IPS-18c (cell line): ENCODE results near the gene CYP27C1.
"Not testable (repeated sequence)": the region's sequence is repeated elsewhere in the genome, so short reads cannot be mapped to it uniquely, and the experiment has no call there.

Experiments used
- H3K4me3 ChIP-seq: 2 replicates; pipeline ENCODE4 v1.7.0; 2013; ENCODE audit warnings: low read depth, mild to moderate bottlenecking, low read length, moderate library complexity; ENCODE audit not compliant: insufficient read depth
- H3K9me3 ChIP-seq: one replicate; pipeline ENCODE4 v1.6.1; 2013; ENCODE audit warnings: mild to moderate bottlenecking, low read length, moderate library complexity; ENCODE audit not compliant: control insufficient read depth, insufficient read depth

CYP27C1 gene, protein sequence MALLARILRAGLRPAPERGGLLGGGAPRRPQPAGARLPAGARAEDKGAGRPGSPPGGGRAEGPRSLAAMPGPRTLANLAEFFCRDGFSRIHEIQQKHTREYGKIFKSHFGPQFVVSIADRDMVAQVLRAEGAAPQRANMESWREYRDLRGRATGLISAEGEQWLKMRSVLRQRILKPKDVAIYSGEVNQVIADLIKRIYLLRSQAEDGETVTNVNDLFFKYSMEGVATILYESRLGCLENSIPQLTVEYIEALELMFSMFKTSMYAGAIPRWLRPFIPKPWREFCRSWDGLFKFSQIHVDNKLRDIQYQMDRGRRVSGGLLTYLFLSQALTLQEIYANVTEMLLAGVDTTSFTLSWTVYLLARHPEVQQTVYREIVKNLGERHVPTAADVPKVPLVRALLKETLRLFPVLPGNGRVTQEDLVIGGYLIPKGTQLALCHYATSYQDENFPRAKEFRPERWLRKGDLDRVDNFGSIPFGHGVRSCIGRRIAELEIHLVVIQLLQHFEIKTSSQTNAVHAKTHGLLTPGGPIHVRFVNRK

DNA sequence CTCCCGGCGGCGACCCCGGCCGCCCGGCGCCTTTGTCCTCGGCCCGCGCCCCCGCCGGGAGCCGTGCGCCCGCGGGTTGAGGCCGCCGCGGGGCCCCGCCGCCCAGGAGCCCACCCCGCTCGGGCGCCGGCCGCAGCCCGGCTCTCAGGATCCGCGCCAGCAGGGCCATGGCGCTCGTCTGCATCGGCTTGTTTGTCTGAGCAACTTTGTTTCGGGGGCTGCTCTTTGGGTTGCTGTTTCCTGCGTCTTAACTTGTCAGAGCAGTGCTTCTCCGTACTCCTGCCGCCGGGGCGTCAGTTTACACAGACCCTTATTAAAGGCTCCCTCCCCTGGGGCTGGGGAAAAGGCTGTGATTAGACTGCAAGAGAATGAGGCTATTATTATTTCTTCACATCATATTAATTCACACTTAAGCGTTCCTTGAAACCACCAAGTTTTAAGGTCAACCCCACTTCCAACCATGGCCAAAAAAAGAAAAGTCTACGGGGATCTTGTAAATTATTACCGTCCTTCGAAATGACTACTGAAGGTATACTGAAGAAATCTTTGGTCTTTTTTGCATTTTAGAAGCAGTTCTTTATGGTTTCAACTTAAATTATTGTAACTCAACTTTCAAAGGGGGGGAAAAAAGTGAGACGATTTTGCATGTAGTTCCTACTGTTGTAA lies at the start of gene CYP27C1:
TSS of gene CYP27C1 (minus strand) at position 198 of the 666 bp plus-strand sequence. CDS start at position 169, 29 bp downstream.
- peak within 1 kb of the TSS; percentile 84 for H3K4me3 ChIP-seq

DNA sequence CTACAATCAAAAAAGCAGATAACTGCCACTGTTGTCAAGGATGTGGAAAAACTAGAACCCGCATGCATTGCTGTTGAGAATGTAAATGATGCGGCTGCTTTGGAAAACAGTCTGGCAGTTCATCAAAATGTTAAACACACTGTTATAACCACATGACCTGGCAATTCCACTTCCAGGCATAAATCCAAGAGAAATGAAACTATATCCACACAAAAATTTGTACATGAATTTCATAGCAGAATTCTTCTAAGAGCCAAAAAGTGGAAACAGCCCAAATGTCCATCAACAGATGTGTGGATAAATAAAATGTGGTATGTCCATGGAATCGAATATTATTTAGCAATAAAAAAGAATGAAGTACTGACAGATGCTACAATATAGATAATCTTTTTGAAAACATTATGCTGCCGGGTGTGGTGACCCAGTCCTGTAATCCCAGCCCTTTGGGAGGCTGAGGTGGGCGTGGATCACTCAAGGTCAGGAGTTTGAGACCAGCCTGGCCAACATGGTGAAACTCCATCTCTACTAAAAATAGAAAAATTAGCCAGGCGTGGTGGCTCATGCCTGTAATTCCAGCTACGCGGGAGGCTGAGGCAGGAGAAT lies 41.8 kb upstream of the CYP27C1 start:
- Histone ChIP-seq H3K4me3 (no peak overlapping the region), H3K9me3 (no peaks in the 10 kb centered on the region)

More for the DNA sequence above, at the start of gene CYP27C1:
- peaks cover 4% of the 10 kb centered on the region for H3K9me3 ChIP-seq

DNA sequence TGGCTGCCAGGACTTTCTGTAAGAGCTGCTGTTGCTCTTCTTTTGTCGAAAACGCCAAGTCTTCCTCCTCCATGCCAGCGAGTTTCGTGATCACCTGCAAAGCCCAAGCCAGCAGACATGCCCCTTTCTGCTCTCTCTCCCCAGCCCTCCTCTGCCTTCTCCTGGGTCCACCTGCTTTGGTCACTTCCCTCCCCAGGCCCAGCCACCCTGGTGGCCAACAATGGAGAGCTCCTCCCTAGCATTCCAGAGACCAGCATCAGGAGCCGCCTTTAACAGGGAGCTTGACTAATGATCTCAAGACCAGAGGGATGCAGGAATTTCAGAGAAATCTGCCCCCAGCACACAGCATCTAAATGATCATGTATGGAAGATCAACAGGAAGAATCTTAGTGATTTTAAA lies 39.3 kb upstream of the CYP27C1 start:
- H3K4me3 ChIP-seq = no peak overlapping the region

DNA sequence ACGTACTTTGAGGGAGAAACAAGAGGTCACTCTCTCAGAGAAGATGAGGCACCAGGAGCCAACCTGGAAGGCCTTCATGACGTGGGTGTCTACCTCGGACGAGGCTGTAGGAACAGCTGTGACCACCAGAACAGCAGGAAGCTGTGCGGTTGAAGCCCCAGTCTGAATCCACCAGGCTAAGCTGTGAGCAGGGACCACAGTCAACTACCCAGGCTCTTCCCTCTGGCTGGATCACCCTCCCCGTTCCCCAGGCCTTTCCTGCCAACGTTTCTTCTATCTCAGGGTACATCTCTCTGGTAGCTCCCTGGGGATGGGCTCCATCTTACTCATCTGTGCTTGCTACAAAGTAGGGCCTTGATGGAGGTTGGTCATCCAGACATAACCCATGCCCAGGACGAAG lies 36.8 kb upstream of the CYP27C1 start:
- Histone ChIP-seq H3K9me3 (no peaks in the 10 kb centered on the region), H3K4me3 (no peak overlapping the region)

More for the DNA sequence above, 39.3 kb upstream of the CYP27C1 start:
- H3K9me3 ChIP-seq = no peaks in the 10 kb centered on the region

DNA sequence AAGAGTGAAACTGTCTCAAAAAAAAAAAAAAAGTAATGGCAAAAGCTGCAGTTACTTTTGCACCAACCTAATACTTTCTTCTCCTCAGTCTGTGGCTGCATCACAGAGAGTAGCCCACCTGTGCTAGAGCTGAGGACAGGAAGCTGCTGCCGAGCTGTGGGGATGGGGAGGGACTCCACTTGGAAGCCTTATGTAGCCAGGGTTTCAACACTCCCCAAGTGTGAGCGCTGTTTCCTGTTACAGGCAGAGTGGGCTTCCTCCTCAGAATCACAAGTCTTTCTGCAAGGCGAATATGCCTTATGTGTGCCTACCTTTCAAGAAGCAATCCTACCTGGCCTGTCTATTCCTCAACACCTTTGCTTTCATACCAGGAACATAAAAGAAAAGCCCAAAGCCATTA lies 36.3 kb upstream of the CYP27C1 start:
- Histone ChIP-seq H3K4me3 (no peak overlapping the region), H3K9me3 (no peaks in the 10 kb centered on the region)

DNA sequence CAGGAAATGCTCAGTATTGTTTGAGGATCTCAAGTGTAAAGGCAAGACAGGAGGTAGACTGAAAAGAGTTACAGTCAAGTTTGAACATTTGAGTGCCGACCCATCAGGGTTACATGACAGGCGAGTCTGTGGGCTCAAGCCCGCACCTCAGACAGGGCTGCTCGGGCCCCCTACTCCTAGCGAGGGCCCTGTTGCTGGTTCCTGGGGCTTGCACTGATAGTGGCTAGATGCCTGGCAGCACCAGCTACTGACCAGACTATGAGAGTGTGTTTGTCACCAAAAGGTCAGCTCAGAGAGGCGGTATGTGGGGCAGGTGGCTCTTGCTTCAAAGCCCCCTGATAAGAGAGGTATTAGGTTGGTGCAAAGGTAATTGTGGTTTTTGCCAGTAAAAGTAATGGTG lies 35.6 kb upstream of the CYP27C1 start:
- H3K9me3 ChIP-seq = no peaks in the 10 kb centered on the region
- H3K4me3 ChIP-seq = no peak overlapping the region

DNA sequence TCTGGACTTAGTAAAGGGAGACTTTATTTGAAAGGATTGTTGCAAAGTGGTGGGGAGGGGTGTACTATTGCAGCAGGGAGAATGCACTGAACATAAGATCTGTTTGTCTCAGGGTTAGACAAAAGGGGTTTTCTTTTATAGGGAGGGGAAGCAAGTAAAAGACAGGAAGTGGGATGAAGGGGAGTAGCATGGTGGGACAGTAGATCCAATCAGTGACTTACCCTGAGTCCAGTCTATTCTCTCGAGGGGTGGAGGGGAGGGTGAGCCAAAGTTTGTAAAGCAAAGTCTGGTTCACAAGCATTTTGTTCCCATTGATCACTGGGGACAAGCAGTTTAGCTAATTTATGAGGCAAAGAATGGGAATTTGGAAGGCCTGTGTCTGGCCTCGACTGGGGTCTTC lies 35.0 kb upstream of the CYP27C1 start:
- Histone ChIP-seq H3K4me3 (no peak overlapping the region), H3K9me3 (no peaks in the 10 kb centered on the region)

DNA sequence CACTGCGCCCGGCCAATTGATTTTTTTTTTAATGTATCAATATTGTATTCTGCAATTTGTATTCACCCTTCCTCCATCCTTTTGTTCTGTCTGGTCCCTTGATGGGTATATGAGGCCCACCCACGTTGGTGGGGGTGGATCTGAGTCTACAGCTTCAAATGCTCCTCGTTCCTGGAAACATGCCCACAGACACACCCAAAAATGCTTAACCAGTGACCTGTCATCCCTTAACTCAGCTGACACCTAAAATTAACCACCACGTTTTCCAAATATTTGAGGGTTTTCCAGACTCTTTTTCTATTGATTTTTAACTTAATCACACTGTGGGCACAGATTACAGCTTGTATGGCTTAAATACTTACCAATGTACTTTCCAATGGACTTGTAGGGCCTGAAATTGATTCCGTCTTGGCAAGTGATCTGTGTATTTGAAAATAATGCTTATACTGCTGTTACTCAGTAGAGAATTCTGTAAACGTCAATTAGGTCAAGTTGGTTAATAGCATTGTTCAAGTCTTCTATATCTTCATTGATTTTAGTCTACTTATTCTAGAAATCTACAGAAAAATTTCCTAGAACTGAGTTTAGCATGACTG lies 34.4 kb upstream of the CYP27C1 start:
- Histone ChIP-seq H3K4me3 (no peak overlapping the region), H3K9me3 (no peaks in the 10 kb centered on the region)

DNA sequence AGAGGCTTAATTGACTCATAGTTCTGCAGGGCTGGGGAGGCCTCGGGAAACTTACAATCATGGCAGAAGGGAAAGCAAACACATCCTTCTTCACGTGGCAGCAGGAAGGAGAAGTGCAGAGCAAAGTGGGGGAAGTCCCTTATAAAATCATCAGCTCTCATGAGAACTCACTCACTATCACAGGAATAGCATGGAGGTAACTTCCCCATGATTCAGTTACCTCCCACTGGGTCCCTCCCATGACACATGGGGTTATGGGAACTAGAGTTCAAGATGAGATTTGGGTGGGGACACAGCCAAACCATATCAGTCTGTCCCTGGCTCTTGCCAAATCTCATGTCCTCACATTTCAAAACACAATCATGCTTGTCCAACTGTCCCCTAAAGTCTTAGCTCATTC lies 21.1 kb upstream of the CYP27C1 start:
- H3K9me3 ChIP-seq = not testable (repeated sequence)

DNA sequence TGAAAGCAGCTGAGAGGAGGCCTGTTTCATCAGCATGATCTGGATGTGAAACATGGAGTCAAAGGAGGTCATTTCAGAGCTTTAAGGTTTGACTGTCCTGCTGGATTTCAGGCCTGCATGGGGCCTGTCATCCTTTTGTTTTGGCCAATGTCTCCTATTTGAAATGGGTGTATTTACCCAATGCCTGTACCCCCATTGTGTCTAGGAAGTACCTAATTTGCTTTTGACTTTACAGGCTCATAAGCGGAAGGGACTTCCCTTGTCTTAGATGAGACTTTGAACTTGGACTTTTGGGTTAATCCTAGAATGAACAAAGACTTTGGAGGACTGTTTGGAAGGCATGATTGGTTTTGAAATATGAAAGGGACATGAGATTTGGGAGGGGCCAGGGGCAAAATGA lies 19.3 kb upstream of the CYP27C1 start:
- Histone ChIP-seq H3K4me3 (no peak overlapping the region), H3K9me3 (peaks cover 2% of the 10 kb centered on the region)

More for the DNA sequence above, 21.1 kb upstream of the CYP27C1 start:
- H3K4me3 ChIP-seq = not testable (repeated sequence)

DNA sequence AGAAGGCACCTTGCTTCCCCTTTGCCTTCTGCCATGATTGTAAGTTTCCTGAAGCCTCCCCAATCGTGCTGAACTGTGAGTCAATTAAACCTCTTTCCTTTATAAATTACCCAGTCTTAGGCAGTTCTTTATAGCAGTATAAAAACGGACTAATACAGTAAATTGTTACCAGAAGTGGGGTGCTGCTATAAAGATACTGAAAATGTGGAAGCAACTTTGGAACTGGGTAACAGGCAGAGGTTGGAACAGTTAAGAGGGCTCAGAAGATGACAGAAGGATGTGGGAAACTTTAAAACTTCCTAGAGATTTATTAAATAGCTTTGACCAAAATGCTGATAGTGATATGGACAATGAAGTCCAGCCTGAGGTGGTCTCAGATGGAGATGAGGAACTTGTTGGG lies 17.7 kb upstream of the CYP27C1 start:
- H3K4me3 ChIP-seq, H3K9me3 ChIP-seq: not testable (repeated sequence)

DNA sequence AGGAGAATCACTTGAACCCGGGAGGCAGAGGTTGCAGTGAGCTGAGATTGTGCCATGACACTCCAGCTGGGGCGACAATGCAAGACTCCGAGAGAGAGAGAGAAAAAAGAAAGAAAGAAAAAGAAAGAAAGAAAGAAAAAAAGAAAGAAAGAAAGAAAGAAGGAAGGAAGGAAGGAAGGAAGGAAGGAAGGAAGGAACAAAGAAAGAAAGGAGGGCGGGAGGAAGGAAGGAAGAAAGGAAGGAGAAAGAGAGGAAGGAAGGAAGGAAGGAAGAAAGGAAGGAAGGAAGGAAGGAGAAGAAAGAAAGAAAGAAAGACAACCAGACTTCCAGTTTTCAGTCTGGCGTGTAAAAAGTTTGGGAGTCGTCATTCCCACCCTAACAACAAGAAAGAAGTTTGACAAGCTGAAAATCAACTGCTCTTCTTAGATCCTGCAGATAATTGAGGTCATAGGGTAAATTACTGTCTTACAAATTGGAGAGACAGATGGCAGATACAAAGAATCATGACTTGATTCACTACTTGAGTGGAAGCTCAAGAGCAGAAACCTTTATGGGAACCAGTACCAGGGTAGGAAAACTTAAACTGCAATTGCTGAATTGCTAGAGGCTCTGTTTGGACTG lies 15.1 kb upstream of the CYP27C1 start:
- Histone ChIP-seq H3K9me3 (no peaks in the 10 kb centered on the region), H3K4me3 (no peak overlapping the region)

DNA sequence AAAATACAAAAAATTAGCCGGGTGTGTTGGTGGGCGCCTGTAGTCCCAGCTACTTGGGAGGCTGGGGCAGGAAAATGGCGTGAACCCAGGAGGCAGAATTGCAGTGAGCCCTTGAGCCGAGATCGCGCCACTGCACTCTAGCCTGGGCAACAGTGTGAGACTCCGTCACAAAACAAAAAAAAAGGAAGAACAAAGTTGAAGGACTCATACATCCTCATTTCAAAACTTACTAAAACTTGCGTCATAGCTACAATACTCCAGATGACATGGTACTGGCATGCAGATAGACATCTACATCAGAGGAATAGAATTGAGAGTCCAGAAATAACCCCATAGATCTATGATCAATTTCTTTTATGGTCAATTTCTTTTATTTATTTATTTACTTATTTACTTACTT lies 13.6 kb upstream of the CYP27C1 start:
- no peaks in the 10 kb centered on the region for H3K9me3 ChIP-seq
- no peak overlapping the region for H3K4me3 ChIP-seq

DNA sequence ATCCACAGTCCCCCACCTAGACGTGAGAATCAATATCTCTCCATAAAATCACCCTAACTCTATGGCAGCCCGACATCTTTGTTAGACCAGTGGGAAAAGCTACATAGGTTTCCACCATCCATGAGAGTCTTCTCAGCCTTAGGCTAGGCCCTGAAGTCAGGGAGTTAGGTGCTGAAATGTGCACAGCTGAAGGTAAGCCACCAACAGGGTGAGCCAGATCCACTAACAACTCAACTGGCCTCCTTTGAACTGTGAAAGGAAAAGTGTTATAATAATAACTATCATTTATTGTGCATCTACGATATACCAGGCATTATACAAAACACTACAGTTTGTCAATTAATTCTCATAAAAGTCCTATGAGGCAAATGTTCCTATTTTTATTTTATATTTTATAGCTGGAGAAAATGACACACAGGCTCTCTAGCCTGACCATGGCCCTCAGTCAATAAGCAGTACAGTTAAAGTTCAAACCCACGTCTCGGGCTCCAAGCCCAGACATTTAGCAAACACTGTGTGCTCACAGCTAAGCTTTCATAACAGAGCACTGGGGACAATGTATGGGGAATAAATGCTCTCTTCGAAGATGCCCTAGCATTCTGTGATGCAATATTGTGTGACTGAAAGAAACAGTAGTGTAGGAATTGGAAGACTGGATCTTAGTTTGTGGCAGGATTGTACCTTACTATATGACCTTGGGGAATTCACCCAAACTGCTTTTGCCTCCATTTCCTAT lies 11.2 kb upstream of the CYP27C1 start:
- no peaks in the 10 kb centered on the region for H3K9me3 ChIP-seq
- no peak overlapping the region for H3K4me3 ChIP-seq

DNA sequence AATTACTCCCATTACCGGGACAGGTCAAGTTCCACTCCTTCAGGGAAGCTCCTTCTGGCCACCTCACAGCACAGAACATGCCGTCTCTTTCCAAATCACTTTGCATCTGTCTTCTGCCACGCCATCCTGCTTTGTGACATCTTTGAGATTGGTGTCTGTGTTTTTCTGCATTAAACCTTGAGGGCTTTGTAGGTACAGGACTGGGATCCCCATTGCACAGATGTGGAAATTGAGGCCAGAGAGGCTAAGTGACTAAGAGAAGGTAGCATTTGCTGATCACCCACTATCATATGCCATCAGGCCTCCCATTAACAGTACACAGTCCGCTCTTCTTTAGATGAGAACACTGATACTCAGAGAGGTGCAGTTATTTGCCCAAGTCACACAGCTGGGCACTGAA lies 9.5 kb upstream of the CYP27C1 start:
- no peaks in the 10 kb centered on the region for H3K9me3 ChIP-seq
- H3K4me3 ChIP-seq = no peak overlapping the region

DNA sequence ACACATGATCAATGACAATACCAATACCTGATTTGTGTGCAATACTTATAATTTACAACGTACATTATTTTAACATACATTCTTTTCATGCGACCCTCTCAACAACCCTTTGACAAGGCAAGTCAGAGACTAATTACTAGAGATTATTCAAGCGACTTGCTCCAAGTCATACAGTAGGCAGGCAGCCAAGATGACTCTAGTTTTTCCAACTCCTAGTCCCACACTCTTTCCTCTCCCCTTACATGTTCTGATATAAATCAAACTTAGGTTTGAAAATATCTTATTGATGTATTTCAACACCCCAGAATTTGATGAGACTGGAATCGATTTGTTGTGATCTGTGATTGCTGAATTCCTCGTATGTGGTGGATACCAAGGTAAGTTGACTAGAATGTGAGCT lies 8.0 kb upstream of the CYP27C1 start:
- Histone ChIP-seq H3K9me3 (no peaks in the 10 kb centered on the region), H3K4me3 (no peak overlapping the region)

DNA sequence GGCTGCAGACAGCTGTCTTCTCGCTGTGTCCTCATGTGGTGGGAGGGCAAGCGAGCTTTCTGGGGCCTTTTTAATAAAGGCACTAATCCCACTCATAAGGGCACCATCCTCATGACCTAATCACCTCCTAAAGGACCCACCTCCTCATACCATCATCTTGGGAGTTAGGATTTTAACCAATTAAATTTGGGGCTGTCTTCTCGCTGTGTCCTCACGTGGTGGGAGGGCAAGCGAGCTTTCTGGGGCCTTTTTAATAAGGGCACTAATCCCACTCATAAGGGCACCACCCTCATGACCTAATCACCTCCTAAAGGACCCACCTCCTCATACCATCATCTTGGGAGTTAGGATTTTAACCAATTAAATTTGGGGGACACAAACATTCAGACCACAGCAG lies 7.2 kb upstream of the CYP27C1 start:
- H3K9me3 ChIP-seq, H3K4me3 ChIP-seq: not testable (repeated sequence)
